Breast epithelium (tissue), 4 donors: ENCODE results near the gene NKX2-2. TPM values are rescaled to one million over a fixed set of nuclear protein-coding genes. Genes with fewer than 3 reads are reported as not detected.

ENCODE experiments used
- DNase-seq, 2 donors: peaks; one replicate each; pipeline ENCODE4 v3.0.0-alpha.2; 2019; ENCODE audit warnings: low spot score in 2 of 2
- H3K27ac ChIP-seq, 2 donors: fragments of 200-600 bp; sonication (generic) in 1 of 2; one replicate each; pipeline ENCODE4 v1.5.1; 2016 to 2019; ENCODE audit warnings: mild to moderate bottlenecking in 1 of 2
- H3K27me3 ChIP-seq, 2 donors: fragments of 200-600 bp; sonication (generic) in 1 of 2; one replicate each; pipeline versions ENCODE4 v1.5.1 to v1.6.0; 2017 to 2019; ENCODE audit warnings: control low read depth in 1 of 2, mild to moderate bottlenecking in 1 of 2
- H3K36me3 ChIP-seq: fragments of 200-600 bp; one replicate; pipeline ENCODE4 v1.5.1; 2019
- H3K4me1 ChIP-seq, 2 donors: fragments of 200-600 bp; sonication (generic); one replicate each; pipeline ENCODE4 v1.5.1; 2016 to 2019; ENCODE audit warnings: control low read depth in 1 of 2
- H3K4me3 ChIP-seq, 3 donors: fragments of 200-600 bp; sonication (generic); 1 replicate in 2 of 3; 2 replicates in 1 of 3; pipeline ENCODE4 v1.5.1; 2016 to 2019; ENCODE audit warnings: mild to moderate bottlenecking in 3 of 3, moderate library complexity in 2 of 3
- H3K9me3 ChIP-seq, 2 donors: fragments of 200-600 bp; sonication (generic) in 1 of 2; one replicate each; pipeline ENCODE4 v1.5.1; 2016 to 2019; ENCODE audit warnings: control low read depth in 1 of 2
- POLR2A ChIP-seq: fragments of 450-650 bp; IDR thresholded peaks from one replicate; pipeline ENCODE4 v1.6.1; 2016; ENCODE audit warnings: antibody characterized with exemption, mild to moderate bottlenecking, moderate library complexity
- POLR2AphosphoS5 ChIP-seq, 3 donors: sonication (generic); formaldehyde crosslinking; IDR thresholded peaks; one replicate each; pipeline ENCODE4 v1.6.1; 2017; ENCODE audit warnings: antibody characterized with exemption in 3 of 3
- intact Hi-C: fragments of 100-400 bp; cut with DNase I; formaldehyde crosslinking; loops from one replicate; pipeline ENCODE4 v1.15.1; 2023; ENCODE audit warnings: low total_unique reads
- total RNA-seq, 3 donors: library from RNA; depleted of rRNA; stranded (reverse); fragments of >200 nt; gene quantifications; one replicate each; pipeline ENCODE4 v1.1.0, GENCODE V29; 2016
- TF ChIP-seq, protein P1 (sequence below), 3 donors: fragments of 450-650 bp; IDR thresholded peaks; one replicate each; pipeline ENCODE4 v1.5.1; 2016 to 2017; ENCODE audit warnings: antibody characterized with exemption in 3 of 3, mild to moderate bottlenecking in 3 of 3, moderate library complexity in 3 of 3

Gene NKX2-2
- total RNA-seq, 3 donors from 2014 or later: not detected

DNA sequence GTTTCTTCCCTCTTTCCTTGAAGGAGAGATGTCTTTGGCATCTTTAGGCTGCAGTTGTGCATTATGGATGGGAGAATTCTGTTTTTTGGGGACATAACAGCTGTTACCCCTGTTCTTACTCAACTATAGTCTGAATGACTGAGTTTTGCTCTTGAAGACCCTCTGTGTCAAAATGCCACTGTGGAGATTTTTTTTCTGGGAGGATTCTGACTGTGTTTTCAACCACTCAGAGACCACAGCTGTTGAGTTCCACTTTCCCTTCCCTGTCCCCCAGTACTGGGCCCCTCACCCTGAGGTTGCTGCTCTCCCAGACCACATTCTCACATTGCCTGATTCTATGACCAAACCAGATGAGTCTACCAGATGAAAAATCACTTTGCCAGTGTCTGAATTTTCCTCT is 48.1 kb downstream of the NKX2-2 start:
- Histone ChIP-seq H3K27me3 (no peaks in the 10 kb centered on the region), H3K9me3 (peaks cover 0 to 5% of the 10 kb centered on the region in 2 donors), H3K4me3 (no peak overlapping the region), H3K4me1 (no peaks in the 10 kb centered on the region), H3K36me3 (no peaks in the 10 kb centered on the region), H3K27ac (no peak overlapping the region)
- intact Hi-C loops: no loop called here
- DNase-seq: no peak
- TF ChIP-seq POLR2AphosphoS5 (IDR thresholded peaks at IDR 0.05): no peak
- TF ChIP-seq POLR2A: no peak
- TF ChIP-seq, protein P1, sequence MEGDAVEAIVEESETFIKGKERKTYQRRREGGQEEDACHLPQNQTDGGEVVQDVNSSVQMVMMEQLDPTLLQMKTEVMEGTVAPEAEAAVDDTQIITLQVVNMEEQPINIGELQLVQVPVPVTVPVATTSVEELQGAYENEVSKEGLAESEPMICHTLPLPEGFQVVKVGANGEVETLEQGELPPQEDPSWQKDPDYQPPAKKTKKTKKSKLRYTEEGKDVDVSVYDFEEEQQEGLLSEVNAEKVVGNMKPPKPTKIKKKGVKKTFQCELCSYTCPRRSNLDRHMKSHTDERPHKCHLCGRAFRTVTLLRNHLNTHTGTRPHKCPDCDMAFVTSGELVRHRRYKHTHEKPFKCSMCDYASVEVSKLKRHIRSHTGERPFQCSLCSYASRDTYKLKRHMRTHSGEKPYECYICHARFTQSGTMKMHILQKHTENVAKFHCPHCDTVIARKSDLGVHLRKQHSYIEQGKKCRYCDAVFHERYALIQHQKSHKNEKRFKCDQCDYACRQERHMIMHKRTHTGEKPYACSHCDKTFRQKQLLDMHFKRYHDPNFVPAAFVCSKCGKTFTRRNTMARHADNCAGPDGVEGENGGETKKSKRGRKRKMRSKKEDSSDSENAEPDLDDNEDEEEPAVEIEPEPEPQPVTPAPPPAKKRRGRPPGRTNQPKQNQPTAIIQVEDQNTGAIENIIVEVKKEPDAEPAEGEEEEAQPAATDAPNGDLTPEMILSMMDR (IDR thresholded peaks at IDR 0.05): no peak

DNA sequence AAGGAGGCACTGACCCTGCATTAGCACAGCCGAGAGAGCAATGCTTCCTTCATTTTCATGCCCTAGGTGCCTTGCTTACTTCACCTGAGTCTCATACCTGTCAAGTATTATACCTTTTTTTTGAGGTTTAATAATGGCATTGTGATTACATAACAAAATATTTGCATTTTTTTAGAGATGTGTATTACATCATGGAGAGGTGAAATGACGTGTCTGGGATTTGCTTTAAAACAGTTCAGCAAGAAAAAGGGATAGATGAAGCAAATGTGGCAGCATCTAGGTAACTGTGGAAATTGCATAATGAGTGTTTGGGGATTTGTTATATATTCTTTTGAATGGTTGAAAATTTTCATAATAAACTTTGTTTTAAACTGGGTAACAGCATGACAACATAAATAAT is 48.9 kb downstream of the NKX2-2 start:
- intact Hi-C loops: no loop called here
- no peaks in the 10 kb centered on the region for H3K36me3 ChIP-seq
- no peak overlapping the region for H3K4me3 ChIP-seq
- H3K9me3 ChIP-seq: peaks cover 0 to 5% of the 10 kb centered on the region in 2 donors
- no peaks in the 10 kb centered on the region for H3K4me1 ChIP-seq
- no peak for DNase-seq
- TF ChIP-seq POLR2A: no peak
- no peak for TF ChIP-seq POLR2AphosphoS5 (IDR thresholded peaks at IDR 0.05)
- no peaks in the 10 kb centered on the region for H3K27me3 ChIP-seq
- no peak overlapping the region for H3K27ac ChIP-seq

Other genes starting within 250 kb of the NKX2-2 start
- 10 to 100 TPM; 71.2 to 95.7 (median 90.4) TPM for gene XRN2, start 210.7 kb downstream of the NKX2-2 start, total RNA-seq
- gene NKX2-4, start 116.5 kb downstream of the NKX2-2 start, total RNA-seq: not detected
- not detected for gene PAX1, start 191.6 kb upstream of the NKX2-2 start, total RNA-seq